Measurements from ENCODE around the gene TANC1. TPM values are rescaled to one million over a fixed set of nuclear protein-coding genes. Genes with fewer than 3 reads are reported as not detected.
A peak's percentile ranks its signal among the peaks of the same experiment; 100 is the strongest.

Gene TANC1
- total and polyA plus RNA-seq, 2 of the 4 experiments (the other 2 are of a cell fraction), result 10.2 to 12.9 TPM

DNA sequence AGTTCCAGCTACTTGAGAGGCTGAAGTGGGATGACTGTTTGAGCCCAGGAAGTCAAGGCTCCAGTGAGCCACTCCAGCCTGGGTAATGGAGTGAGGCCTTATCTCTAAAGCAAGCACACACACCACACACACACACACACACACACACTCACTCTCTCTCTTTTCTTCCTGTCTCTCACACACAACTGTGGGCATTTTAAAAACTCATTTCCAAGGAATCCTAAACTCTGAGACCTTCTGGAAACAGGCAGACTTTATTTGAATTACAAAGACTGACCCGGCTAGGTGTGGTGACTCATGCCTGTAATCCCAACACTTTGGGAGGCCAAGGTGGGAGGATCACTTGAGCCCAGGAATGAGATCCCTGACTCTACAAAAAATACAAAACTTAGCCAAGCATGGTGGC, 296.7 kb downstream of the TANC1 start:
- ATAC-seq (ENCODE audit: low read depth) (peak; percentile 71), DNase-seq (peak; percentile 76)
- dilution Hi-C loops (cut with HindIII; ENCODE audit: low sequenced_read_pairs, unreplicated experiment) (no loop called here), in situ Hi-C loops (cut with MboI; ENCODE audit: low sequenced_read_pairs) (no loop called here), intact Hi-C loops (cut with micrococcal nuclease) (no loop called here)
- no peak overlapping the region for H4K5ac ChIP-seq (ENCODE audit: low read depth, low read length)
- TF ChIP-seq NFE2L2 (IDR thresholded peaks at IDR 0.05; ENCODE audit: low read depth, low read length), result no peak
- no peak for TF ChIP-seq USF2 (IDR thresholded peaks at IDR 0.05; ENCODE audit: low read depth, low read length)
- no peak for TF ChIP-seq POLR2A (IDR thresholded peaks at IDR 0.05; ENCODE audit: low read depth, low read length)
- TF ChIP-seq RFX5 (IDR thresholded peaks at IDR 0.05; ENCODE audit: low read depth, low read length), result no peak
- no peak overlapping the region for H3K14ac ChIP-seq (replicated peaks; ENCODE audit: low read depth, low read length)
- H3K4me1 ChIP-seq (ENCODE audit: control insufficient read depth, insufficient read depth, low read length), result peaks cover 8% of the 10 kb centered on the region; the same call in 1 of the 2 replicates
- no peak overlapping the region for H2AK9ac ChIP-seq (replicated peaks; ENCODE audit: low read depth, low read length, poor library complexity)
- no TSS peak for BruUV-seq (replicated peaks)
- peaks cover 5% of the 10 kb centered on the region for H3K36me3 ChIP-seq (ENCODE audit: control insufficient read depth, insufficient read depth, low read length)
- H3K4ac ChIP-seq (ENCODE audit: low read depth, low read length), result no peak overlapping the region
- H3K27ac ChIP-seq (ENCODE audit: insufficient read depth, low read length), result no peak overlapping the region
- no peak overlapping the region for H2BK120ac ChIP-seq (ENCODE audit: low read depth, low read length)
- CTCF ChIA-PET, result no interaction called here
- H2BK20ac ChIP-seq (ENCODE audit: low read depth, low read length), result no peak overlapping the region
- no peak overlapping the region for H3K18ac ChIP-seq (ENCODE audit: low read depth, low read length)
- no peak overlapping the region for H2BK15ac ChIP-seq (ENCODE audit: low read depth, low read length)
- no peak overlapping the region for H2AFZ ChIP-seq (replicated peaks; ENCODE audit: low read length, poor library complexity)
- no peak overlapping the region for H3K4me3 ChIP-seq (ENCODE audit: insufficient read depth, low read depth, low read length)
- no peak overlapping the region for H3K9ac ChIP-seq (ENCODE audit: low read depth, low read length)
- 0 out of 2 replicates have a peak, but pooled peaks cover 3% of the 10 kb centered on the region for H3K9me1 ChIP-seq (ENCODE audit: insufficient read depth, low read length)
- peak overlapping the region; percentile 14 for H2BK5ac ChIP-seq (ENCODE audit: low read depth, low read length, poor library complexity, severe bottlenecking)
- no peak overlapping the region for H3K56ac ChIP-seq (ENCODE audit: extremely low read depth, insufficient read depth, low read length)
- H3K4me2 ChIP-seq (ENCODE audit: low read depth, low read length), result no peak overlapping the region
- no CpG with 5 or more reads among the region's 1 CpG for WGBS, 2 experiments (ENCODE audit: extremely low coverage in 2 of 2, insufficient read length in 1 of 2)
- no peak overlapping the region for H4K91ac ChIP-seq (ENCODE audit: insufficient read depth, low read depth, low read length)
- peaks cover 3 to 5% of the 10 kb centered on the region in 2 experiments; a peak in 1 of 4 replicates for H3K79me1 ChIP-seq (ENCODE audit: low read depth in 1 of 2, low read length in 2 of 2)
- H3K27me3 ChIP-seq (ENCODE audit: control insufficient read depth, insufficient read depth, low read length), result no peaks in the 10 kb centered on the region
- H2AK5ac ChIP-seq (ENCODE audit: low read depth, low read length), result no peak overlapping the region
- H3K23ac ChIP-seq (ENCODE audit: low read depth, low read length), result no peak overlapping the region
- H3K9me3 ChIP-seq (ENCODE audit: control insufficient read depth, insufficient read depth, low read length), result no peaks in the 10 kb centered on the region
- POLR2A ChIA-PET (ENCODE audit: unreplicated experiment), result no interaction called here
- H4K20me1 ChIP-seq (ENCODE audit: insufficient read depth, low read length), result no peaks in the 10 kb centered on the region
- no peak overlapping the region for H4K8ac ChIP-seq (ENCODE audit: low read depth in 2 of 2, low read length in 2 of 2)

All from IMR-90 (cell line).